ENCODE results near the gene DNAI1. TPM values are rescaled to one million over a fixed set of nuclear protein-coding genes. Genes with fewer than 3 reads are reported as not detected.
A peak's percentile ranks its signal among the peaks of the same experiment; 100 is the strongest.
"Not testable (repeated sequence)": the region's sequence is repeated elsewhere in the genome, so short reads cannot be mapped to it uniquely, and the experiment has no call there.

DNAI1 gene
- total RNA-seq, 1 experiment from 2014 or later: not detected

DNA sequence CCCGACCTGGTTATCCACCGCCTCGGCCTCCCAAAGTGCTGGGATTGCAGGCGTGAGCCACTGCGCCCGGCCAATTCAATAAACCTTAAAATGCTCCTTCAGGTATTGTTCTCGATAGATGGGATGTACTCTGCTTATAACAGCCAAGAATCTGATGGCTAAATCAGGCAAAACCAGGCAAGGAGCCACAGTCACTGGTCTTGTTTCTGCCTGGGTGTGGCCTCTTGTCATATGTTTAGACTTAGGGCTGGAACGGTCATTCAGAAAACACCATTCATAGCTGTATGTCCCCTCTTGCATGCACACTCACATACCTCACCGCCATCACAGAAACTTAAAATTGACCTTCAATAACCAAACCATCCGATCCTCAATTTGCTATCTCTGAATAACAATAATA lies 8.0 kb upstream of the DNAI1 start:
- DNase-seq (ENCODE audit: low read depth): no peak

DNA sequence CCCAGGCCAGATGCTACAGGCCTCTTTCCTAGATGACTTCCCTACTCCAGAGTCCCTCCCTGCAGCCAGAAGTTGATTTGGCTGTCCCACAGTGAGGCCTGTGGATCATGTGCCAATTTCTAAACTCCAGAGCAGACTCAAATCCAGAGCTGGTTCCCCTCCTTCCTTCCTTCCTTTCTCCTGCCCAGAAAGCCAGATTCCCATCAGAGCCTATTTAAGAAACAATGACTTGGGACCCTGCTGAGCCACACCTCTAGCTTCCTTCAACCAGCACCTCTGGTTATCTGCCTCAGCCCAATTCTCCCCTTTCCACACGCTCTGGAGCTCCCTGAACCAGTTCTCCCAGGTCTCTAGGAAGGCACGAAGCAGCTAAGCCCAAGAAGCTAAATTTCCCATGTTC lies 7.5 kb upstream of the DNAI1 start:
- DNase-seq (ENCODE audit: low read depth): no peak

DNA sequence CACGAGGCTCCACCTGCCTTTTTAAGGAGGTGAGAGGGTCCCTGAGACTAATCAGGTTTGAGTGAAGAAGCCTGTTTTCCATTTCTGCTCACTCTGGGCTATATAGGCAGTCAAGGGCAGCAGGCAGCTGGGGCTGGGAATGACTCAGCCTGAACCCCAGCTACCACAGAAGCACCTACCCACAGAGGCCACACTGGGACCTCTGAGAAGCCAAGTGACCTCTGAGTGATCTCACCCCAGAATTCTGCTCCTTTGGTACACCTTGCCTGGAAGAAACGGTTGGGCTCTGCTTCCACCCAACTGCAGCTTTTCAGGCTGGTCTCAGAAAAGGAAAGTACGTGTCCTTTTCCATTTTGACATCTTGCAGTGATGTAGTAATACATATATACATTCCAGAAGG lies 7.1 kb upstream of the DNAI1 start:
- DNase-seq (ENCODE audit: low read depth): peak; percentile 90

DNA sequence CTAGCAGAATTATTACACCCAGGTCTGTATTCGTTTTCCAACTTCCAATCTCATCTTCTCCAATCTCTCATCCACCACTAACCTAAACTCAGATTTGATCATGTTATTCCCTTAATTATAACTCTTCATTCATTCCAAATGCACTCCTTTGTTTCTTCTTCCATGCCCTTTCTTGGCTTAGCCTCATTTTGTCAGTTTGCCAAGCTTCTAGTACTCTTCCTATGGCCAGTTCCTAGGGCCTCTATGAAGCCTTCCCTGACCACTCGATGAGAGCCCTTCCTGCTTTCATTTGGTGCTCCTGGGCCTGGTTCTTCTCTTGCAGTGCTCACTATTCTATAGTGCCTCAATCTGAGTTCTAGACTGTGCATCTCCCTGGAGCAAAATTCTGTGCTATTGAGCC lies 6.0 kb upstream of the DNAI1 start:
- DNase-seq (ENCODE audit: low read depth): peak; percentile 36

DNA sequence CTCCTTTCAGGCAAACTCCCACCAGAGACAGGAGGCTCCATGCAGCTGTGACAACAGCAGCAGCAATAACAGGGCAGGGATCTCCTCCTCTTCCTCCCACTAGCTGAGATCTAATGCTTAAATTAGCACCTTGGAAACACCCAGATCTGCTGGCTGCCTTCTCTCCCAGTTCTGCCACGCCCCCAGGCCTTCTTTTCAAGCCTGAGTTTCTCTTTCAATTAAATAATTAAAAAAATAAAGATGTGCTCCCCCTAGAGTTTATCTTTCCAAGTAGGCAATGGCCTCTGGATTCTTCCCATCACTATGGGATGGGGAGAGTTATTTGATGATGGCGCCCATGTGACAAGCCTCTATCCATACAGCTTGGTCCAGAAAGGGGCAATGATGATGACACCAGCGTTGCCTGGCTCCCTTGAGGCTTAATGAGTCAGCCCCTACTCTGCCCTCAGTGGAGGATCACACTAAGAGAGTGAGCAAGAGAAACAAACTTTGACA lies 4.0 kb upstream of the DNAI1 start:
- DNase-seq (ENCODE audit: low read depth): peak; percentile 89

DNA sequence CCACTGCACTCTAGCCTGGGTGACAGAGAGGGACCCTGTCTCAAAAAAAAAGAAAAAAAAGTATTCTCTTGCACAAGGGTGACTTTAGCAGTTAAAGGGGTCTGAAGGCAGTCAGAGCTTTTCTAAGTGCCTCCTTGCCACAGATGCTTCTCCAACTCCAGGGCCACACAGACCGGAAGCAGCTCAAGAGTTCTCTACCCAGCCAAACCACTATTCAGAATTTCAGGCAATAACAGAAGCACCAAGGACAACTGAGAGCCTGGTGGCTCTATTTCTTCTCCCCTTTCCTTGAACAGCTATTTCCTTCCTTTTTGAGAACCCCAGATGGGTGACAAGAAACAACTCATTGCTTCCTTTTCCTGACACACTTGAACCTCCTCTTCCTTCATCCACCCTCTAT lies 2.5 kb upstream of the DNAI1 start:
- DNase-seq (ENCODE audit: low read depth): no peak

DNA sequence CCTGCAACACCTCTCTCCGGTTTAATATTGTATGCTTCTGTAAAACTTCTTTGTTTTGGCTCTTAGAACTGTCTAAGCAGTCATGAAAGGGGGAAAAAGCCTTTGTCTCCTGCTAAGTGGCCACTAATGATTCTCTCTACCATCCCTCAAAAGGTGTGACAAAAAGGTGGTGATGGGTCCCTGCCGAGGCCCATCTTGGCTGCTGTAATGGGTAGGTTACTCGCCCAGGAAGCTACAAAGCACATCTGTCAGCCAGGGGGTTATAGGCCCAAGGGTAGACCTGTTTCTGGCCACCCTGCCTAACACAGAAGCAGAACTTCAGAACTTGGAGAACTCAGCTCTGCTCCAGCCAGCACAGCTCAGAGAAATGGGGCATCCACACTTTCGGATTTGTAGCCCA lies 1.9 kb upstream of the DNAI1 start:
- DNase-seq (ENCODE audit: low read depth): no peak

DNA sequence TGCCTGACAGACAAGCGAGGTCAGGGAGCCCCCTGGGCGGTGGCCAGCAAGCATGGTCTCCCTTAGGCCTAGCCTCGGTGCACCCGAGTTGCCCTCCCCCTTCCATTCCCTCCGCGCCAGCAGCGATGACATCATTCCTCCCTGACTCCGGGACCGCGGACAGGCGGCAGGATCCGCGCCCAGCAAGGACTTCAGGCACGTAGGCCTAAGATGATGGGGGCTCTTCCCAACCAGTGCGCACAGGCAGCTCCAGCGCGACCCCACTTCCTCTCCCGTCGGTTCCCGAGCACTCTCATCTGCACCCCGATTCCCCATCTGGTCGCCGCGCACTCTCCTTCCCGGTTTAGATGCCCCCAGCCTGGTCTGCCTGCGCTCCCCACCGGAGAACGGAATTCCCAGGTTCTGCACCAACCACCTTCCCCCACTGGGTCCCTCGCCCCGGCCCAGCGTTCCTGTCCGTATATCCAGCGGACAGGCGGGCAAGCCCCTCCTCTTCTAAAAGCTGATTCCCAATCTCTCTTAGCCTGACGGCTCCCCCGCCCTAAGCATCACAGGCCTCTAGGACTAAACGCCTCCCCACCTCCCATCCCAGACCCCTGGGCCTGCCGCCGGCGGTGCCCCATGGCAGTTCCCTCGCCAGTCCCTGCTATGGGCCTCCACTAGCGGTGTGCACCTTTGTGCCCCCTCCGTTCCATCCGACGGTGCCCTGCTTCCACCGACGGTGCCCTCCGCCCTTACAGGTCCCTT lies 1.2 kb upstream of the DNAI1 start:
- peak; percentile 82 for DNase-seq (ENCODE audit: low read depth)

DNA sequence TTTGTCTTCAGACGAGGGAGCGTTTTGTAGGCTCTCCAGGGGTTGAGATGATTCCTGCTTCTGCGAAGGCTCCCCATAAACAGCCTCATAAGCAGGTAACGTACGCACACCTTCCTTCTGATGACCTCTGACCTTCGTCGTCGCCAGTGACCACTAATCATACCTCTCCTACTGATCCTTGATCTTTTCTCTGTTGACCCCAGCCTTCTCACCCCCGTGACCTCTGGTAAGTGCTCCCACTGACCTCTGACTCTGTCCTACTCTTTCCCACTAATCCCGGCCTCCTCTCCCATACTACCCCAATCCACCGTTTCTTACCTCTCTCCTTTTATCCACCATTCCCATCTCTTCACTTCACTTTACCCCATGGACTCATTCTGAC lies 345 bp downstream of the DNAI1 start:
- no peak for DNase-seq (ENCODE audit: low read depth)

DNA sequence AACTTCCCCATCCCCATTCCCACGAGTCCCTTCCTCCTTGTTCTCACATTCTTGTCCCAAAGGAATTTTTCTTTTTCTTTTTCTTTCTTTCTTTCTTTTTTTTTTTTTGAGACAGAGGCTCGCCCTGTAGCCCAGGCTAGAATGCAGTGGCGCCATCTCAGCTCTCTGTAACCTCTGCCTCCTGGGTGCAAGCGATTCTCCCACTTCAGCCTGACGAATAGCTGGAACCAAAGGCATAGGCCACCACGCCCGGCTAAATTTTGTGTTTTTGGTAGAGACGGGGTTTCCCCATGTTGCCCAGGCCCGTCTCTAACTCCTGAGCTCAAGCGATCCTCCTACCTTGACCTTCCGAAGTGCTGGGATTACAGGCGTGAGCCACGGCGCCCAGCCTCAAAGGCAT lies 751 bp downstream of the DNAI1 start:
- no peak for DNase-seq (ENCODE audit: low read depth)

DNA sequence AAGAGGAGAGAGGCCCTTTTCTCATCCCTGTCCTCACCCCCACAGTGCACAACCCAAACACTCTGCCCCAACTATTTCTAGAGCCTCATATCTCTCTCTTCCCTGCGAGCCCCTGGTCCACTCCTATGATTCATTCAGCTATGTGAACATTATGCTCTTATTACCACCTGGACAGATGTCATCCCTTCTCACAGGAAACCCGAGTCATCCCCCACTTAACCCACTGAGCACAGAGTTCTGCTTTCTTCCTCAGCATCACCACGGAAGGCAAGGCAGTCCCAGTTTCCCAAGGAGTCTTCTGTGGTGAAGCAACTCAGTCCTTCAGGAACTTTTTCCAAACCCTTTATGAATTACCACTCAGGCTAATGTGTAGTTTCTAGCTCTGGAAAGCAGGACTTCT lies 1.3 kb downstream of the DNAI1 start:
- DNase-seq (ENCODE audit: low read depth): peak; percentile 33

DNA sequence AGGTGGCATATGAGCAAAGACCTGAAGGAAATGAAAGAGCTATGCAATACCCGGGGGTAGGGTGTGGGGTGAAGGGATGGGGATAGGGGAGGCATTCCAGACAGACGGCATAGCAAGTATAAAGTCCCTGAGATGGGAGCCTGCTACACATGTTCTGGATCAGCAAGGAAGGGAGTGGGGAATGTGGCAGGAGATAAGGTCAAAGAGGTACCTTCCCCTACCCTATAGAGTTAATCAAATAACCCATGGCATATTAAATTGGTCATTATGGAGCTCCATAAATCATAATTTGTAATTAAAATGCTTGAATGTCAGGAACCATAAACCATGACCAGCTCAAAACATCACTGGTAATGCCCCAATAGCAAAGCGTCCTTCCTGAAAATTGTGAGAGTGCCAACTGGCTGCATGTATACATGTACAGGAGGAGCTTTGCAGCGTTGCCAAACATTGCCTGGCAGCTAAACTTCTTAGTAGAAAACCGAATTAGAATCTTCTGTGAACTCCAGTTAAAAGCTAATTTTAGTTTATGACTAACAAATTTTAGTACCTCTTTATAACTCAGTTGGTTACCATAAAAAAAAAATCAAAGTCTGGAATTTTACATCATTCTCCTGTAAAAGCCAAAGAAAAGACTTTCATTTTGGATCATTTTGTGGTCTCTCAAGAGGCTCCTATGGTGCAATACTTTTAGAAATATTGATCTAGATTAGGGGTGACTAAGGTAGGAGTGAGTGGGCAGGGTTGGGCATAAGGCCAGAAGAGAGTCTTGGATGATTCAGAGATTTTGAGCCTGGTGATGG lies 4.7 kb downstream of the DNAI1 start:
- peak; percentile 83 for DNase-seq (ENCODE audit: low read depth)

DNA sequence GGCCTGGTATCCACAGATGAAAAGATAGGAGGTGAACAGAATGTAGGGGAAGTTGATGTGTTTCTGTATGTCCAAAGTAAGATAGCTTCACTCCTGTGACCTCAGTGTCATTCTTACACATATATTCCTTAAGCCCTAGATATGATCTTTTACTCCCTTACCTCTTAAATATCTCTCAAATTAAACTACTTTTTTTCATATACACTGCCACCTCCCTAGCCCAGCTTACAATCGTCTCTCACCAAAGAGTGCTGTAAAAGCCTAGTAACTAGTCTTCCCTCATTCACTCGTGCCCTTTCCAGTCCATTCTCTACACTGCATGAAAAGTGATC lies 5.3 kb downstream of the DNAI1 start:
- DNase-seq (ENCODE audit: low read depth): no peak

DNA sequence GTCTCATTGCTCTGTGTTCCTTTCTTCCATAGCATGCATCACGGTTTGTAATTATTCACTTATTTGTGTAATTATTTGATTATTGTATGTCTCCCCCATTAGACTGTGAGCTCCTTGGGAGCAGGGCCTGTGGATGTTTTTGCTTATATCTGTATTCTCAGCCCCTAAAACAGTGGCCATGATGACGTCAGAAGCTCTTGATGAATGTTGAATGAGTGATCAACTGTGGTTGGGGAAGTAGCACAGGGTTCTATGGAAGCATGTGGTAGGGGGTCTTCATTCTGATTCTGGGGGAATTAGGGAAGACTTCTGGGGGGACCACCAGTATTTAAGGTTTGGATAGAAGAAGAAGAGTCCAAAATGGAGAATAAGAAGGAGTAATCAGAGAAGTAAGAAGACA lies 6.0 kb downstream of the DNAI1 start:
- DNase-seq (ENCODE audit: low read depth): no peak

DNA sequence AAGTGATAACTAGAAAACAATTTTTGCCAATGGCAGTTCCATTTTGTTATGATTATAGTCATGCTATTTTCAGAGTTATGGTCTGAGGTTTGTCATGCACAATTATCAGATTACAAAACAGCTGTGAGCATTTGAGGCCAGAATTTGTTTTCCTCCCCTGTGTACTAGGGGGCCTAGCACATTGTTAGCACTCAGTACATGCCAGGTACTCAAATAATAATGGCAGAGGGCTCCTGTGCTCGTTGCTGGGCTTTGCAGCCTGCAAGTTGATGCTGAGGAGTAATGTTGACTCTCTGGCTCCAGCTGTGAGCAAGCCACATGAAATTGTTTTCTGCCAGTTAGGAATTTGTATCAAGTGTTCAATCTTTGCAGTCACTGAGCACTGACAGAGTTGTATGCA lies 6.9 kb downstream of the DNAI1 start:
- no peak for DNase-seq (ENCODE audit: low read depth)

DNA sequence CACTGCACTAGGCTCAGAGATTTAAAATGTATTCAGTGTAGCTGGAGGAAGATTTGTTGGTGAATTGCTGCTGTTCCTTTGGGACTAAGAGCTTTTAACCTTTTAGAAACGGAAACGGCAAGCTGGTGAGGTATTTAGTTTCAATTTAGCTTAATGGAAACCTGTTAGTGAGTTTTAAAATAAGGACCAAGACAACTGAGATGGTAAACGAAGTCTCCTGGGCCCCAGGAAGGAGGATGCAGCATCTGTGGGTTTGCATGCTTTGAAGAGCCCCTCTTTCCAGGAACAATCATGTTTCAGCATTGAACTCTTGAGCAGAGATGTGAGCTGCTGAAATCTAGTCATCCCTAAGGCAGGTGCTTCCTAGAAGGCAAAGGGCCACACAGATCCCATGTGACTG lies 16.5 kb downstream of the DNAI1 start:
- no peak for DNase-seq (ENCODE audit: low read depth)

DNA sequence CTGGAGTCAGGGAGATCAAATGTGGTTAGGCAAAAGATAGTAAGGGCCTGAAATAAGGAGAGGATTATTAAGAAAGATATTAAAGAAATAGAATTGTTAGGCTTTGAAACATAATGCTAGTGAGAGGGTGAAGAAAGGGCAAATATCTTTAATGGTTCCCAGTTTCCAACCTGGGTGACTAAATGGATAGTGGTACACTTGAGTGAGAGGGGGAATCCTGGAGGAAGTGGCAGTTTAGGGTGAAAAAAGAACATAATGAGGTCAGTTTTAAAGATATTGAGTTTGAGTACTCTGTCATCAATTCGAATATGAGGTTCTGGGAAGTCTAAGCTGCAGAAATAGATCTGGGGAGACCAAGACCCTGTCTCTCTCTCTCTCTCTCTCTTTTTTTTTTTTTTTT lies 18.9 kb downstream of the DNAI1 start:
- no peak for DNase-seq (ENCODE audit: low read depth)

DNA sequence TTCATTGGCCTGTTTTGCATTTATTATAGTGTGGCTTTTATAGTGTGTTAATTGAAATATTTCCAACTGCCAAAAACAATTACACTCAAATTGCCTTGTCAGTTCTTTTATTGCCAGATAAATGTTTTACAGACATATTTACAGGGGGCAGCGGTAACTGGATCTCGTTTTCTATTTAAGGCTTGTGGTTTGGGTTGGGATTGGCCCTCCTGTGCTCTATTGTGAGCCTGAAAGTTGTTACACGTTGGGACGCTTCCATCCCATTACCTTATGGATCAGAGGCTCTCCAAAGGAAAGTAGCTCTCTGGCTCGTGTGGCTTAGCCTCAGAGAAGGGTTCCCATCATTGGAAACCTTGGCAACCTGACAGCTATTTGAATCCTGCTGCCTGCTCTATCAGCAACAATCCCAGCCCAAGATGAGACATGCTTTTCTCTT lies 20.8 kb downstream of the DNAI1 start:
- no peak for DNase-seq (ENCODE audit: low read depth)

DNA sequence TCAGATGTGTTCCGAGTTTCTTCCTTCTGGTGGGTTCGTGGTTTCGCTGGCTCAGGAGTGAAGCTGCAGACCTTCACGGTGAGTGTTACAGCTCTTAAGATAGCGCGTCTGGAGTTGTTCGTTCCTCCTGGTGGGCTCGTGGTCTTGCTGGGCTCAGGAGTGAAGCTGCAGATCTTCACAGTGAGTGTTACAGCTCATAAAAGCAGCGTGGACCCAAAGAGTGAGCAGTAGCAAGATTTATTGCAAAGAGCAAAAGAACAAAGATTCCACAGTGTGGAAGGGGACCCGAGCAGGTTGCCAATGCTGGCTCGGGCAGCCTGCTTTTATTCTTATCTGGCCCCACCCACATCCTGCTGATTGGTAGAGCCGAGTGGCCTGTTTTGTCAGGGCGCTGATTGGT lies 23.0 kb downstream of the DNAI1 start:
- DNase-seq (ENCODE audit: low read depth): not testable (repeated sequence)

DNA sequence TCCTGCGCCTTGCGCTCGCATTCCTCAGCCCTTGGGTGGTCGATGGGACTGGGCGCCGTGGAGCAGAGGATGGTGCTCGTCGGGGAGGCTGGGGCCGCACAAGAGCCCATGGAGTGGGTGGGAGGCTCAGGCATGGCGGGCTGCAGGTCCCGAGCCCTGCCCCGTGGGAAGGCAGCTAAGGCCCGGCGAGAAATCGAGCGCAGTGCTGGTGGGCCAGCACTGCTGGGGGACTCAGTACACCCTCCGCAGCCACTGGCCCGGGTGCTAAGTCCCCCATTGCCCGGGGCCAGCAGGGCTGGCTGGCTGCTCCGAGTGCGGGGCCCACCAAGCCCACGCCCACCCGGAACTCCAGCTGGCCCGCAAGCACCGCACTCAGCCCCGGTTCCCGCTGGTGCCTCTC lies 24.1 kb downstream of the DNAI1 start:
- DNase-seq (ENCODE audit: low read depth): not testable (repeated sequence)

DNA sequence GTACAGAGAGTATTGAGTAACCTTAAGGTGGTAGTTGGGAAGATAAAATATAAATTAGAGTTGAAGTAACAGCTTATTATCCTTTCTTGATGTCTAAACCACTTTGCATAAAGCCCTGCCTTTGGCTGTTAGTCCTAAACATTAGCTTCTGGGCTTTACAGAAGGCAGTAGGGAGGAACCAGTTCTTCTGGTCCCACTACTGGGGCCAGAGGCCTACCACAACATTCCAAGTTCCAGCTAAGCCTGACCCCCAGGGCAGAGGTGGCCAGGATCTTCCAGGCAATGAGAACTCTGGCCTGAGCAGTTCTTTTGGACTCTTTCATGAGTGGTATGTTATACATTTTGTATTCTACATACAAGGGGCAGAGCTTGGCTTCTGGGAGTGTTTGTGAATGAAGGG lies 26.1 kb downstream of the DNAI1 start:
- DNase-seq (ENCODE audit: low read depth): no peak

DNA sequence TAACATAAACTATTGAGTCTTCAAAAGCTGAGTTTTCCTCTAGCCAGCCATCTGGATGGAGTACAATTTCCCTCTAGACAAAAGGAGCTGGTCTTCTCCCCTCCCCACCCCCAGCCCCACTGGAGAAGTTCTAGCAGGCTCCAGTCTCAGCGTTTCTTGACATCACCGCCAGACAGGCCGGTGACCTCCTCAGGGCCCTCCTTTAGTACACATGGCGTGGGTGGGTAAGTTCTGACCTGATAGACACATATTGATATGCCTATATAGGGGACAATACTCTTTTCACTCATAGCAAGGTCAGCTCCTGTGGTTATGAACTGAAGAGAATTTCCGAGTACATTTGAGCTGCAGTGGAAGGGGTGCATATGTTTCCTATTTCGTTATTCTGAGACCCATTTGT lies 27.2 kb downstream of the DNAI1 start:
- DNase-seq (ENCODE audit: low read depth): no peak

DNA sequence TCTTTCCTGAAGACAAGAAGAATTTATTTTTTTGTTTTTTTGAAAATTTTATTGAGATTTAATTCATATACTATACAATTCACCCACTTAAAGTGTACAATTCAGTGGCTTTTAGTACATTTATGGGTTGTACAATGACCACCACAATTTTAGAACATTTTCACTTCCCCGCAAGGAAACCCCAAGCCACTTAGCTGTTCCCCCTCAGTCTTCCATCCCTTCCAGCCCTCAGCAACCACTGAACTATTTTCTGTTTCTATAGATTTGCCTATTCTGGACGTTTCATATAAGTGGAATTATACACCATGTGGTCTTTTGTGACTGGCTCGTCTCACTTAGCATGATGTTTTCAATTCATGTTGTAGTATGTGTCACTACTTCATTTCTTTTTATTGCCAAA lies 28.0 kb downstream of the DNAI1 start:
- no peak for DNase-seq (ENCODE audit: low read depth)

Data from M059J (cell line).